HepG2 (cell line): ENCODE data around the gene CCM2L. TPM values are rescaled to one million over a fixed set of nuclear protein-coding genes. Genes with fewer than 3 reads are reported as not detected.

ENCODE experiments used
- AFF4 ChIP-seq: sonication (generic); formaldehyde crosslinking; IDR thresholded peaks from 2 replicates; pipeline ENCODE4 v1.4.0; 2020; ENCODE audit warnings: missing genetic modification reagents
- ELK4 ChIP-seq: sonication (generic); formaldehyde crosslinking; IDR thresholded peaks from 2 replicates; pipeline ENCODE4 v1.9.0; 2021; ENCODE audit warnings: missing genetic modification reagents, borderline replicate concordance
- GZF1 ChIP-seq: sonication (generic); formaldehyde crosslinking; IDR thresholded peaks from 2 replicates; pipeline ENCODE4 v1.5.1; 2020; ENCODE audit warnings: mild to moderate bottlenecking, missing genetic modification reagents
- HNF1B ChIP-seq: sonication (generic); formaldehyde crosslinking; IDR thresholded peaks from 2 replicates; pipeline ENCODE4 v1.5.1; 2020; ENCODE audit warnings: mild to moderate bottlenecking, moderate library complexity, missing genetic modification reagents
- HNRNPUL1 ChIP-seq: fragments of 200-400 bp; formaldehyde crosslinking; IDR thresholded peaks from 2 replicates; pipeline ENCODE4 v1.6.1; 2017; ENCODE audit warnings: low read depth, mild to moderate bottlenecking, low read length, moderate library complexity
- REL ChIP-seq: sonication (generic); formaldehyde crosslinking; conservative IDR thresholded peaks from 2 replicates; pipeline ENCODE4 v1.8.0; 2022; ENCODE audit warnings: mild to moderate bottlenecking, missing genetic modification reagents, moderate library complexity
- SYNCRIP ChIP-seq: fragments of 200-400 bp; formaldehyde crosslinking; IDR thresholded peaks from 2 replicates; pipeline ENCODE4 v1.6.1; 2018; ENCODE audit warnings: mild to moderate bottlenecking, low read depth, low read length; ENCODE audit not compliant: insufficient read depth
- THAP7 ChIP-seq: sonication (generic); formaldehyde crosslinking; IDR thresholded peaks from 2 replicates; pipeline ENCODE4 v1.8.1; 2023; ENCODE audit warnings: mild to moderate bottlenecking, missing genetic modification reagents
- ZBTB7A ChIP-seq: sonication (generic); formaldehyde crosslinking; IDR thresholded peaks from 2 replicates; pipeline ENCODE4 v1.8.0; 2022; ENCODE audit warnings: mild to moderate bottlenecking, missing genetic modification reagents
- ZNF24 ChIP-seq: fragments of 450-650 bp; IDR thresholded peaks from 2 replicates; pipeline ENCODE4 v1.6.1; 2017; ENCODE audit warnings: antibody characterized with exemption, mild to moderate bottlenecking
- ZNF292 ChIP-seq: sonication (generic); formaldehyde crosslinking; IDR thresholded peaks from 2 replicates; pipeline ENCODE4 v1.8.1; 2022; ENCODE audit warnings: mild to moderate bottlenecking, low read depth, missing genetic modification reagents, borderline replicate concordance
- ZNF790 ChIP-seq: sonication (generic); formaldehyde crosslinking; IDR thresholded peaks from 2 replicates; pipeline ENCODE4 v1.8.0; 2022; ENCODE audit warnings: missing genetic modification reagents, mild to moderate bottlenecking, borderline replicate concordance
- polyA plus RNA-seq, 8 experiments: library from polyadenylated mRNA; depleted of rRNA in 3 of 8; stranded (reverse) in 7 of 8; unstranded in 1 of 8; fragments of >200 nt; fragmentation: Illumina TruSeq in 4 of 8; extraction: Trizol in 4 of 8; gene quantifications; 2 replicates each; pipeline versions ENCODE4 v1.2.1 to v1.2.3, GENCODE V29; 2011 to 2016; ENCODE audit warnings: low read depth in 4 of 8, missing spikeins in 1 of 8, mixed read lengths in 1 of 8; ENCODE audit not compliant: insufficient read depth in 1 of 8
- total RNA-seq, 5 experiments: library from RNA; depleted of rRNA; stranded (reverse); fragments of >200 nt; fragmentation: Illumina TruSeq; extraction: Trizol; gene quantifications; 2 replicates each; pipeline ENCODE4 v1.2.3, GENCODE V29; 2016; ENCODE audit warnings: low read depth in 1 of 5
- TF ChIP-seq, protein P1 (sequence below), 2 experiments: fragments of 450-650 bp in 1 of 2; sonication (generic) in 1 of 2; formaldehyde crosslinking; IDR thresholded peaks; 2 replicates each; pipeline versions ENCODE4 v1.5.0 to v1.8.0; 2020 to 2022; ENCODE audit warnings: mild to moderate bottlenecking in 1 of 2, missing genetic modification reagents in 1 of 2
- TF ChIP-seq, protein P2 (sequence below): sonication (generic); formaldehyde crosslinking; IDR thresholded peaks from 2 replicates; pipeline ENCODE4 v1.4.0; 2020; ENCODE audit warnings: missing genetic modification reagents

Gene CCM2L
- total and polyA plus RNA-seq, 2 of the 13 experiments (the other 11 are each of a cell fraction or from before 2014, with no cell fraction given), result 0.15 TPM; not detected in 1

- TF ChIP-seq REL (CRISPR knock-in tag) (peak; percentile 100), ZNF24 (no peak), SYNCRIP (no peak), ZBTB7A (peak; percentile 100), HNF1B (peak; percentile 100), GZF1 (CRISPR knock-in tag) (peak; percentile 99), ZNF790 (peak; percentile 100), HNRNPUL1 (no peak), ZNF292 (peak; percentile 100), ELK4 (CRISPR knock-in tag) (peak; percentile 100; the same call in 1 of the 2 replicates), THAP7 (CRISPR knock-in tag) (peak; percentile 99), AFF4 (CRISPR knock-in tag) (peak; percentile 100)
- TF ChIP-seq, protein P1, sequence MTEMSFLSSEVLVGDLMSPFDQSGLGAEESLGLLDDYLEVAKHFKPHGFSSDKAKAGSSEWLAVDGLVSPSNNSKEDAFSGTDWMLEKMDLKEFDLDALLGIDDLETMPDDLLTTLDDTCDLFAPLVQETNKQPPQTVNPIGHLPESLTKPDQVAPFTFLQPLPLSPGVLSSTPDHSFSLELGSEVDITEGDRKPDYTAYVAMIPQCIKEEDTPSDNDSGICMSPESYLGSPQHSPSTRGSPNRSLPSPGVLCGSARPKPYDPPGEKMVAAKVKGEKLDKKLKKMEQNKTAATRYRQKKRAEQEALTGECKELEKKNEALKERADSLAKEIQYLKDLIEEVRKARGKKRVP (CRISPR knock-in tag; IDR thresholded peaks at IDR 0.05), result peak in 1 of 2 experiments; percentile 98; a peak in 2 of 4 replicates
- TF ChIP-seq, protein P2, sequence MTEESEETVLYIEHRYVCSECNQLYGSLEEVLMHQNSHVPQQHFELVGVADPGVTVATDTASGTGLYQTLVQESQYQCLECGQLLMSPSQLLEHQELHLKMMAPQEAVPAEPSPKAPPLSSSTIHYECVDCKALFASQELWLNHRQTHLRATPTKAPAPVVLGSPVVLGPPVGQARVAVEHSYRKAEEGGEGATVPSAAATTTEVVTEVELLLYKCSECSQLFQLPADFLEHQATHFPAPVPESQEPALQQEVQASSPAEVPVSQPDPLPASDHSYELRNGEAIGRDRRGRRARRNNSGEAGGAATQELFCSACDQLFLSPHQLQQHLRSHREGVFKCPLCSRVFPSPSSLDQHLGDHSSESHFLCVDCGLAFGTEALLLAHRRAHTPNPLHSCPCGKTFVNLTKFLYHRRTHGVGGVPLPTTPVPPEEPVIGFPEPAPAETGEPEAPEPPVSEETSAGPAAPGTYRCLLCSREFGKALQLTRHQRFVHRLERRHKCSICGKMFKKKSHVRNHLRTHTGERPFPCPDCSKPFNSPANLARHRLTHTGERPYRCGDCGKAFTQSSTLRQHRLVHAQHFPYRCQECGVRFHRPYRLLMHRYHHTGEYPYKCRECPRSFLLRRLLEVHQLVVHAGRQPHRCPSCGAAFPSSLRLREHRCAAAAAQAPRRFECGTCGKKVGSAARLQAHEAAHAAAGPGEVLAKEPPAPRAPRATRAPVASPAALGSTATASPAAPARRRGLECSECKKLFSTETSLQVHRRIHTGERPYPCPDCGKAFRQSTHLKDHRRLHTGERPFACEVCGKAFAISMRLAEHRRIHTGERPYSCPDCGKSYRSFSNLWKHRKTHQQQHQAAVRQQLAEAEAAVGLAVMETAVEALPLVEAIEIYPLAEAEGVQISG (CRISPR knock-in tag), result peak; percentile 98
Measured at GRCh38 chr20:31968291-31969126, 41.7 kb upstream of the CCM2L start (continued).
